K562 (cell line): ENCODE results near the gene NEUROD4. TPM values are rescaled to one million over a fixed set of nuclear protein-coding genes. Genes with fewer than 3 reads are reported as not detected.

Source experiments
- ATAC-seq: fragments of 200-7000 bp; cut with Tn5 transposase; 3 replicates; pipeline ENCODE4 v1.9.1; 2020; ENCODE audit warnings: moderate library complexity
- BruUV-seq: library from RNA; stranded (reverse); fragments of 400-500 nt; replicated peaks from 2 replicates; lab custom pipeline; 2021; lab: Mats Ljungman, UMichigan
- CTCF ChIA-PET: fragments of 300-600 bp; formaldehyde crosslinking; extraction: SDS; loops from one replicate; lab custom pipeline; 2021; ENCODE audit warnings: low intra/inter-chr PET ratio; lab: Yijun Ruan, JAX
- POLR2A ChIA-PET: fragments of 300-600, 350-650 bp; sonication (Branson Sonifier 250); formaldehyde crosslinking; extraction: SDS; loops from one replicate; lab custom pipeline; 2021; ENCODE audit warnings: antibody characterized with exemption, inconsistent platforms; lab: Yijun Ruan, JAX
- DNase-seq, 4 experiments: peaks; one replicate each; pipeline versions ENCODE4 v3.0.0 to v3.0.0-alpha.2; 2011 to 2018; ENCODE audit warnings: low spot score in 3 of 4, mixed read lengths in 3 of 4; ENCODE audit errors: extremely low read depth in 1 of 4
- FAIRE-seq: peaks from 2 replicates; lab custom pipeline; 2011; peaks lifted over from hg19 to GRCh38; lab: Jason Lieb, UNC
- H2AFZ ChIP-seq: 2 replicates; pipeline ENCODE4 v1.6.0; 2011; ENCODE audit warnings: low read depth, low read length, control low read depth, inconsistent platforms
- H3K27ac ChIP-seq: fragments of 200-600 bp; 3 replicates; pipeline ENCODE4 v1.8.0; 2011; ENCODE audit warnings: low read depth, mild to moderate bottlenecking, control low read depth, inconsistent platforms, low read length, moderate library complexity, mixed read lengths; ENCODE audit errors: extremely low read depth
- H3K27me3 ChIP-seq, 2 experiments: fragments of 300-600 bp in 1 of 2; 2 replicates in 1 of 2; 3 replicates in 1 of 2; pipeline versions ENCODE4 v1.6.0 to v1.8.0; 2011; ENCODE audit warnings: inconsistent platforms in 2 of 2, low read length in 2 of 2, mild to moderate bottlenecking in 1 of 2, mixed read lengths in 1 of 2, moderate library complexity in 1 of 2; ENCODE audit not compliant: control insufficient read depth in 2 of 2, insufficient read depth in 2 of 2
- H3K36me3 ChIP-seq: fragments of 300-600 bp; 3 replicates; pipeline ENCODE4 v1.8.0; 2011; ENCODE audit warnings: mild to moderate bottlenecking, low read length, inconsistent platforms; ENCODE audit not compliant: control insufficient read depth, insufficient read depth
- H3K4me1 ChIP-seq, 2 experiments: fragments of 200-600 bp in 1 of 2; replicated peaks in 1 of 2; 2 replicates in 1 of 2; 3 replicates in 1 of 2; pipeline versions ENCODE4 v1.5.1 to v1.8.0; 2011; ENCODE audit warnings: inconsistent platforms in 2 of 2, low read length in 2 of 2, mild to moderate bottlenecking in 1 of 2, mixed read lengths in 1 of 2, moderate library complexity in 1 of 2; ENCODE audit not compliant: control insufficient read depth in 2 of 2, insufficient read depth in 2 of 2
- H3K4me2 ChIP-seq: 2 replicates; pipeline ENCODE4 v1.6.1; 2011; ENCODE audit warnings: low read length, control low read depth, inconsistent platforms, mixed read lengths; ENCODE audit not compliant: insufficient read depth
- H3K4me3 ChIP-seq: fragments of 200-600 bp; sonication (generic), shearing (Covaris generic); 2 replicates; pipeline ENCODE4 v1.5.1; 2016; ENCODE audit warnings: control low read depth, inconsistent platforms
- H3K79me2 ChIP-seq: fragments of 200-600 bp; 3 replicates; pipeline ENCODE4 v1.8.0; 2011; ENCODE audit warnings: low read length, inconsistent platforms; ENCODE audit not compliant: control insufficient read depth, insufficient read depth
- H3K9ac ChIP-seq, 2 experiments: 2 replicates each; pipeline versions ENCODE4 v1.6.0 to v1.6.1; 2011; ENCODE audit warnings: low read depth in 2 of 2, low read length in 2 of 2, control low read depth in 1 of 2, inconsistent platforms in 1 of 2, mild to moderate bottlenecking in 1 of 2, mixed read lengths in 1 of 2; ENCODE audit not compliant: insufficient read depth in 1 of 2
- H3K9me1 ChIP-seq: one replicate; pipeline ENCODE4 v1.6.0; 2011; ENCODE audit warnings: inconsistent platforms, mild to moderate bottlenecking, low read length, moderate library complexity; ENCODE audit not compliant: control insufficient read depth, insufficient read depth
- H3K9me3 ChIP-seq: replicated peaks from 2 replicates; pipeline ENCODE4 v1.5.1; 2011; ENCODE audit warnings: low read depth, low read length, inconsistent platforms; ENCODE audit not compliant: control insufficient read depth, insufficient read depth
- H4K20me1 ChIP-seq: replicated peaks from 2 replicates; pipeline ENCODE4 v1.6.1; 2011; ENCODE audit warnings: low read length, inconsistent platforms, mixed read lengths; ENCODE audit not compliant: control insufficient read depth, insufficient read depth
- CBFB ChIP-seq: sonication (generic); formaldehyde crosslinking; IDR thresholded peaks from 2 replicates; pipeline ENCODE4 v1.4.0; 2020; ENCODE audit warnings: mild to moderate bottlenecking, missing genetic modification reagents
- CREB3 ChIP-seq: fragments of 450-650 bp; conservative IDR thresholded peaks from 2 replicates; pipeline ENCODE4 v1.6.1; 2016; ENCODE audit warnings: missing genetic modification characterization, low read depth, mild to moderate bottlenecking, missing compliant biosample characterization, moderate library complexity
- DLX4 ChIP-seq: fragments of 250-450 bp; sonication (Bioruptor Pico); IDR thresholded peaks from 2 replicates; pipeline ENCODE4 v1.6.1; 2021; ENCODE audit warnings: mild to moderate bottlenecking
- E2F5 ChIP-seq: sonication (generic); formaldehyde crosslinking; IDR thresholded peaks from 2 replicates; pipeline ENCODE4 v1.8.0; 2022; ENCODE audit warnings: mild to moderate bottlenecking, missing genetic modification reagents
- ELK3 ChIP-seq: fragments of 450-650 bp; formaldehyde crosslinking; IDR thresholded peaks from 2 replicates; pipeline ENCODE4 v1.4.0; 2020; ENCODE audit warnings: mild to moderate bottlenecking
- ESRRB ChIP-seq: fragments of 250-450 bp; sonication (Bioruptor Pico); IDR thresholded peaks from 2 replicates; pipeline ENCODE4 v1.5.0; 2020; ENCODE audit warnings: mild to moderate bottlenecking, moderate library complexity, borderline replicate concordance
- FOXO4 ChIP-seq: fragments of 450-650 bp; formaldehyde crosslinking; IDR thresholded peaks from 2 replicates; pipeline ENCODE4 v1.4.0; 2020; ENCODE audit warnings: mild to moderate bottlenecking, moderate library complexity
- HDAC1 ChIP-seq, 2 experiments: fragments of 450-650 bp; IDR thresholded peaks; 2 replicates each; pipeline ENCODE4 v1.6.1; 2016 to 2017; ENCODE audit warnings: inconsistent platforms in 1 of 2, mild to moderate bottlenecking in 1 of 2, moderate library complexity in 1 of 2
- KLF13 ChIP-seq: fragments of 450-650 bp; IDR thresholded peaks from 2 replicates; pipeline ENCODE4 v1.6.1; 2016; ENCODE audit warnings: missing genetic modification characterization, low read depth, mild to moderate bottlenecking, missing compliant biosample characterization, moderate library complexity, borderline replicate concordance
- NCOA4 ChIP-seq: fragments of 450-650 bp; IDR thresholded peaks from 2 replicates; pipeline ENCODE4 v1.6.1; 2018; ENCODE audit warnings: mild to moderate bottlenecking; ENCODE audit not compliant: partially characterized antibody
- NFE2L1 ChIP-seq: fragments of 450-650 bp; IDR thresholded peaks from 2 replicates; pipeline ENCODE4 v1.6.1; 2016; ENCODE audit warnings: missing genetic modification characterization, low read depth, mild to moderate bottlenecking, missing compliant biosample characterization, moderate library complexity, borderline replicate concordance
- PML ChIP-seq: IDR thresholded peaks from 2 replicates; pipeline ENCODE4 v1.6.1; 2012; ENCODE audit warnings: low read length, inconsistent platforms
- PPARD ChIP-seq: fragments of 250-450 bp; sonication (Bioruptor Pico); IDR thresholded peaks from 2 replicates; pipeline ENCODE4 v1.8.0; 2022; ENCODE audit warnings: inconsistent platforms, mild to moderate bottlenecking, moderate library complexity
- RFX1 ChIP-seq: fragments of 450-650 bp; IDR thresholded peaks from 2 replicates; pipeline ENCODE4 v1.6.1; 2016; ENCODE audit warnings: mild to moderate bottlenecking, moderate library complexity
- RUNX1 ChIP-seq: sonication (generic); IDR thresholded peaks from 2 replicates; pipeline ENCODE4 v1.6.1; 2016; ENCODE audit warnings: antibody characterized with exemption, low read depth
- WHSC1 ChIP-seq: IDR thresholded peaks from one replicate; pipeline ENCODE4 v1.6.1; 2012; ENCODE audit warnings: low read length, control low read depth, inconsistent platforms
- ZBTB1 ChIP-seq: sonication (generic); formaldehyde crosslinking; IDR thresholded peaks from 2 replicates; pipeline ENCODE4 v1.8.1; 2023; ENCODE audit warnings: missing genetic modification reagents, low read depth, mild to moderate bottlenecking, borderline replicate concordance
- ZNF239 ChIP-seq: fragments of 250-450 bp; sonication (Bioruptor Pico); IDR thresholded peaks from 2 replicates; pipeline ENCODE4 v1.4.0; 2020; ENCODE audit warnings: mild to moderate bottlenecking
- ZNF695 ChIP-seq: fragments of 450-650 bp; formaldehyde crosslinking; IDR thresholded peaks from 2 replicates; pipeline ENCODE4 v1.4.0; 2020; ENCODE audit warnings: mild to moderate bottlenecking, moderate library complexity
- WGBS: fragments of 100-300 bp; shearing (Covaris generic); methylation state at CpG from one replicate; pipeline ENCODE4 v1.1.6; 2016; ENCODE audit warnings: low coverage, mixed read lengths; ENCODE audit not compliant: insufficient coverage; ENCODE audit errors: missing lambda C conversion rate; 5-methylcytosine and 5-hydroxymethylcytosine counted together
- in situ Hi-C: fragments of 300-500 bp; cut with MboI; formaldehyde crosslinking; loops from 4 replicates; pipeline ENCODE4 v1.15.0; 2018; ENCODE audit warnings: inconsistent platforms, mixed read lengths
- intact Hi-C: fragments of 100-400 bp; cut with micrococcal nuclease; formaldehyde crosslinking; loops from 2 replicates; pipeline ENCODE4 v1.14.2; 2022
- polyA plus RNA-seq, 8 experiments: library from polyadenylated mRNA; depleted of rRNA in 4 of 8; stranded (reverse) in 5 of 8; unstranded in 3 of 8; fragments of >200 nt; fragmentation: Nextera tagmentation in 2 of 8; fragmentation: Illumina TruSeq in 1 of 8; extraction: Ambion mirVana in 2 of 8; extraction: Trizol in 1 of 8; gene quantifications; 2 replicates each; pipeline versions ENCODE4 v1.2.1 to v1.2.3, GENCODE V29; 2011 to 2014; ENCODE audit warnings: inconsistent platforms in 1 of 8, missing spikeins in 1 of 8
- total RNA-seq, 7 experiments: library from RNA; depleted of rRNA in 6 of 7; stranded (reverse); fragments of >200 nt in 6 of 7; fragmentation: Illumina TruSeq in 2 of 7; extraction: Trizol in 2 of 7; gene quantifications; 2 replicates each; pipeline versions ENCODE4 v1.2.1 to v1.2.3, GENCODE V29; 2011 to 2021; ENCODE audit warnings: low replicate concordance in 1 of 7

The NEUROD4 gene
- total and polyA plus RNA-seq, 9 of the 15 experiments (the other 6 are each of a cell fraction or from before 2014, with no cell fraction given): not detected

- no peak for ATAC-seq
- Histone ChIP-seq H4K20me1 (no peaks in the 10 kb centered on the region), H3K27me3 (peaks cover 23 to 24% of the 10 kb centered on the region in 2 experiments; a peak in 3 of 5 replicates), H3K79me2 (no peaks in the 10 kb centered on the region), H3K36me3 (no peaks in the 10 kb centered on the region), H3K27ac (no peak overlapping the region), H2AFZ (no peak overlapping the region), H3K9ac (no peak overlapping the region), H3K4me2 (no peak overlapping the region), H3K9me1 (no peaks in the 10 kb centered on the region), H3K4me1 (no peaks in the 10 kb centered on the region), H3K4me3 (no peak overlapping the region), H3K9me3 (no peaks in the 10 kb centered on the region)
- DNase-seq: no peak
- ChIA-PET CTCF (no interaction called here), POLR2A (interaction anchor here (0.6 kb wide), 1 partner anchor 736 kb away, joined by 3 read pairs; no protein-coding TSS in a partner anchor)
- in situ Hi-C loops (loop anchor here (10.0 kb wide), 1 partner anchor 147 kb away; no protein-coding TSS in a partner anchor), intact Hi-C loops (no loop called here)
- no peak for FAIRE-seq
- 0% methylated on average over 3 of the region's 4 CpGs for WGBS
- no TSS peak for BruUV-seq
- no peak for TF ChIP-seq HDAC1 (IDR thresholded peaks at IDR 0.05)
- no peak for TF ChIP-seq ELK3 (CRISPR knock-in tag)
- no peak for TF ChIP-seq ZNF239 (CRISPR knock-in tag)
- no peak for TF ChIP-seq RFX1
- TF ChIP-seq ZBTB1 (CRISPR knock-in tag): no peak
- TF ChIP-seq NCOA4: no peak
- no peak for TF ChIP-seq ESRRB (CRISPR knock-in tag)
- no peak for TF ChIP-seq NFE2L1
- TF ChIP-seq CREB3: no peak
- no peak for TF ChIP-seq PPARD (CRISPR knock-in tag)
- TF ChIP-seq KLF13 (tag): no peak
- no peak for TF ChIP-seq E2F5 (CRISPR knock-in tag)
- no peak for TF ChIP-seq CBFB
- TF ChIP-seq DLX4 (CRISPR knock-in tag): no peak
- TF ChIP-seq WHSC1: no peak
- no peak for TF ChIP-seq PML
- TF ChIP-seq ZNF695 (CRISPR knock-in tag): no peak
- no peak for TF ChIP-seq FOXO4
- no peak for TF ChIP-seq RUNX1
Observed at GRCh38 chr12:54997929-54998522, 21.7 kb upstream of the NEUROD4 start.
